DMS79 treated with DMSO at 0.1 percent for 48 hours (cell line): ENCODE measurements around the gene FHAD1.
"Not testable (repeated sequence)": the region's sequence is repeated elsewhere in the genome, so short reads cannot be mapped to it uniquely, and the experiment has no call there.

ENCODE experiments used
- DNase-seq: peaks from one replicate; lab custom pipeline; 2025; lab: John Stamatoyannopoulos, UW

The FHAD1 gene

DNA sequence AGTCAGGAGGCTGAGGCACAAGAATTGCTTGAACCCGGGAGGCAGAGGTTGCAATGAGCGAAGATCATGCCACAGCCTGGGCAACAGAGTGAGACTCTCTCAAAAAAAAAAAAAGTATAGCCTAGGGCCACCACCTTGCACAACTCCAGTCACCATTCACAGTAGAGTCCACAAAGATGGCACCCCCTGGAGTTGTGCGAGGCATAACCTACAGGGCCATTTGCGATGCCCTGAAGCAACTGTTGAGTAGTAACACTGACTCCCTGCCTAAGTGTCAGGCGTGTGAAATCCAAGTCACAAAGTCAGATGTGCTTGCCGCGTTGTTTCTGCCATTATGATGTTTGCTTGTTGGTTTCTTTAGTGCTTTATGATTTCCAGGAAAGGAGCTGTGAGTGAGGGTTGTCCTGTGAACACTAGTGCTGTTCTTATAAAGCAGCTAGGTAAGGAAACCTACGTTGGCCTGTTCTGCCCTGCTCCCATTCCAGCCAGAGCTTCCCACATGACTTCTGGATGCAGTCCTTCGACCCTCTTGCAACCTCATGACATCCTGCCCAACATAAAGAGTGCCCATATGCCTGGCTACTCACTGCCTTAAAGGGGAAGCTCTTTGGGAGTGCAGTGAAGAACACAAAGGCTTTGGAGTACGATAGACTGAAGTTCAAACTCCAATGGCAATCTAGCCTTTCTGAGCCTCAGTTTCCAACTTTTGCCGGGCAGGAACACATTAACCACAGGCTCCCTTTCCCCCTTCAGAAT lies 29.8 kb downstream of the FHAD1 start:
- DNase-seq = no peak

DNA sequence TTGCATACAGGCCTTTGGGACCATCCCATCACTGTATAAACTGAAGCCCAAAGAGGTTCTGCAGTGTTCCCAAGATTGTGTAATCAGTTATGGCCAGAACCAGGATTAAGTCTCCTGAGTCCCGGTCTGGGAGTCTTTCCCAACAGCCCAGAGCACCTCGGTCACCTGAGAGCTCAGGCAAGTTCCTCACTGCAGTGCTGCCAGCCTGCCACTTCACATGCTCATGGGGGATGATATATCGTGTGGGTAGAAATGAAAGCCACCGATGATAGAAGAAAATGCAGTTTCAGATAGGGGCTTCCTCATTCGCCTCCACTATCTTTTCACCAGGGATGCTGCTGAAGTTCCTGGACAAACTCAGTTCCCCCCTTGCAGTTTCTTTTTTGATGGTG lies 30.4 kb downstream of the FHAD1 start:
- DNase-seq = no peak

DNA sequence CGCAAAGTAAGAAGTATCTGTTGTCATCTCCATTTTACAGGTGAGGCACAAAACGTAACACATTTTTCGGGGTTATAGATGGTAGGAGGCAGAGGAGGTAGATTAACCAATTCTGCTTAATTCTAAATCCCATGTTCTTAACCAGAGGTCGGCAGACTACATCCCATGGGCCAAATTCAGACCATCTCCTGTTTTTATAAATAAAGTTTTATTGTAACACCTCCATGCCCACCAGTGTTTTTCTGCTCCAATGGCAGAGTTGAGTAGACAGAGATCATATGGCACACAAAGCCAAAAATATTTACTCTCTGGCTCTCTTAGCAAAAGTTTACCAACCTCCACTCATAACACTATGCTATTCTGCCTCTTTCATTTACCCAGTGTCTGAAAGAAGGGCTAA lies 30.9 kb downstream of the FHAD1 start:
- no peak for DNase-seq

DNA sequence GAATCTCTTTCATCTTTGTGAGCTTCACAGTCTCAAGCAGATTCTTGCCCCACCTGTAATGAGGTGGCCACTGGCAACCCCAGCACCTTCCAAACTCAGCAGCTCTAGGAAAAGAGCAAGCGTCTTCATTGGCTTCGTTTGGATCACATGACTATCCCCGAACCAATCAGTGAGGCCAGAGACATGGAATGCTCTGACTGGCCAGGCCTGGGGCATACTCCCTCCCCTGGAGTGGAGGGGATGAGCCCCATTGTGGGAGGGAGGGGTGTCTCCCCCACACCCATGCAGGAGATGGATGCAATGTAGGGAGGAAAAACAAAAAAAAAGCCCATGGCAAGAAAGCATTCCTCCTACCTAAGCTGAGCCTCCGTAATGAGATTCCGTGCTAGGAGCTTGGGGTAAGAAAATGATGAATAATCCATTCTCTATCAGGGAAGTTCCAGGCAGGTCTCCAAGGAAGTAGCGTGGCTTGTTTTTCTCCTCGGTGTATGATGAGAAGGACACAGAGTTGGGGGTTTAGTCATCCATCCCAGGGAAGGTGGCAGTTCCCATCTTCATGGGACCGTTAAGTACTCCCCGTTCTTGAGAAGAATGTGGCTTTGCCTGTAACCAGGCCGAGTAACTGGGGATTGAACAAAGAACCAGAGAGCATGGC lies 32.7 kb downstream of the FHAD1 start:
- DNase-seq = no peak

DNA sequence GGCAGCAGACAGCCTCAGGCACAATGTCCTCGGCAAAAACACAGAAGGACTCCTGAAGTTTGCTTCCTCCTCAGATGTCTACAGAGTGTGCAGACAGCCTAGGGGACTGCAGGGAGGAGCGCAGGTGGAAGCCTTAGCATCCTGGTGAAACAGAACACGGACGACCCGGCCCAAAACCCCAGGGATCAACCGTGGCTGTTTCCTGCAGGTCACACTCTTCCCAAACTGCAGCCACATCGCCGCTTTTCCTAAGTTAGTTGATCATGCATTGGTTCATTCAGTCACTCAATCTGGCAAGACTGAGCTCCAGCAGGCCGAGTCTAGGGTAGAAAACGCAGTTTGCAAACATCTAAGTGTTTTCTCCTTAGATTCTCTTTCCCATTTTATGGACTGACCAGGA lies 33.4 kb downstream of the FHAD1 start:
- DNase-seq = no peak

DNA sequence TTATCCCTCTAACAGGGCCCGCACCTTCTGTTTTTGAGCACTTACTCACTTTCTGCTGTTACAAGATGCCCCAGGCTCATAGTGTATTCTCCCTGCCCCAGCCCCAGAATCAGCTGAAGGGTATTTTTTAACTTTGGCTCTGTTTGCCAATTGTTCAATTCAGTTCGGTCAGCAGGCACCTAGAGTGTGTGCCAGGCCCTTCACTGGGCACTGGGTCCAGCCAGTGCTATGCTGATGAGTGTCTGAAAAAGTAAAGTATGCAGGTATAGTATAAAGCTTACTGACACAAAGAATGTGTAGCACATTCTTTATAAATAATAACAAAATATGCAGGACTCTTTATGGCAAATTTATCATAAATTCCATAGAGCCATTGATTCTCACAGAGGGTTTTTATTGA lies 35.0 kb downstream of the FHAD1 start:
- DNase-seq = no peak

DNA sequence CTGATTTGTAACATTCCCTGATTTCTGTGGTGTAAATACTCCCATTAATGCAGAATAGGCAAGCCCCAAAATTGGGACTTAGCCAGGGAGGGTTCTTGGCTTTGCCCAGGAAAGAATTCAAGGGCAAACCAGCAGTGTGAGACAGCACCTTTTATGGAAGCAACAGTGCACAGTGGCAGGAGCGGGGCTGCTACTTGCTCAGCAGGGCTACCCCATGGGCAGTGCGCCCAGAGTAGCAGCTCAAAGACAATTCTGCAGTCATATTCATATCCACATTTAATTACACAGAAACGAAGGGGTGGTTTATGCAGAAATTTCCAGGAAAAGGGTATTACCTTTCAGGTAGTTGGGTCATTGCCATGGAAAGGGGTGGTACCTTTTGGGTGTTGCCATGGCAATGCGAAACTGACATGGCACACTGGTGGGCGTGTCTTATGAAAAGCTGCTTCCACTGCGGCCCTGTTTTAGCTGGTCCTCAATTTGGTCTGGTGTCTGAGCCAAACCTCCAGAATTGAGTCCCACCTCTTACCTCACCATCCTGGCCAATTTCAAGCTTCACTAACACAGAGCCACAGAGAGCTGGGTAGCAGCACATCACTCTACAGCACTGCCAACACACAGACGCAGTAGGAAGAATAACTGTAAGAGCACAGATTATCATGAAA lies 35.9 kb downstream of the FHAD1 start:
- DNase-seq = no peak

DNA sequence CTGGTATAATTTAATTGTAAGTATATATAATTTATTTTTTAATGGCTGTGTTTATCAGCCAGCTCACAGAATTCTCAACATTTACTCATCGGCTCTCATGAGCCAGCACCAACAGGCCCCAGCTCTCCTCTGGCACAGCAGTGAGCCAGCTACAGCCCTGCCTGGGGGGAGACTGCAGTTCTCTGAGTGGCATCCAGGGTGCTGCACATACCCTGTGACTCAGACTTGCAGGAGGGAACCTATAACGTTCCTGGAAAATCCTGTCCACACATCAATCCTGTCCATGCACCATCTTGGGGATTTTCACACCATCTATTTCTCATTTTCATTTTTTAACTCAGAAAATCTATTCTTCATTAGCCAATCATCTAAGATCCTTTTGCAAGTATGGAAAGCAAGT lies 36.5 kb downstream of the FHAD1 start:
- no peak for DNase-seq

DNA sequence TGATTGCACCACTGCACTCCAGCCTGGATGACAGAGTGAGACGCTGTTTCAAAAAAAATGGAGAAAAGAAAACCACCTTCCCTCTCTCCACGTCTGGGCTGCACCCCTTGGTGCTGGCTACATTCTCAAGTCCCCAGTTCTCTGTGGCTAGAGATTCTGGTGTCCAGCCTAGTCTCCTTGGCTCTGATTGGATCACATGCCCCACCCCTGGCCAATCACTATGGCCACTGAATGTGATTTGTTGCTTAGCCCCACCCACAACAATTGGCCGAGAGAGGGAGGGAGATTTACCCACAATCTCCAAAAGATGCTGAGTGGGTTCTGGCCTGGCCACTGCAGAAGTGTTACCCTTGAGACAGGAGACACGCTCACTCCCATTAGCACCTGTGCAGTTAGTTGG lies 39.4 kb downstream of the FHAD1 start:
- DNase-seq = no peak

DNA sequence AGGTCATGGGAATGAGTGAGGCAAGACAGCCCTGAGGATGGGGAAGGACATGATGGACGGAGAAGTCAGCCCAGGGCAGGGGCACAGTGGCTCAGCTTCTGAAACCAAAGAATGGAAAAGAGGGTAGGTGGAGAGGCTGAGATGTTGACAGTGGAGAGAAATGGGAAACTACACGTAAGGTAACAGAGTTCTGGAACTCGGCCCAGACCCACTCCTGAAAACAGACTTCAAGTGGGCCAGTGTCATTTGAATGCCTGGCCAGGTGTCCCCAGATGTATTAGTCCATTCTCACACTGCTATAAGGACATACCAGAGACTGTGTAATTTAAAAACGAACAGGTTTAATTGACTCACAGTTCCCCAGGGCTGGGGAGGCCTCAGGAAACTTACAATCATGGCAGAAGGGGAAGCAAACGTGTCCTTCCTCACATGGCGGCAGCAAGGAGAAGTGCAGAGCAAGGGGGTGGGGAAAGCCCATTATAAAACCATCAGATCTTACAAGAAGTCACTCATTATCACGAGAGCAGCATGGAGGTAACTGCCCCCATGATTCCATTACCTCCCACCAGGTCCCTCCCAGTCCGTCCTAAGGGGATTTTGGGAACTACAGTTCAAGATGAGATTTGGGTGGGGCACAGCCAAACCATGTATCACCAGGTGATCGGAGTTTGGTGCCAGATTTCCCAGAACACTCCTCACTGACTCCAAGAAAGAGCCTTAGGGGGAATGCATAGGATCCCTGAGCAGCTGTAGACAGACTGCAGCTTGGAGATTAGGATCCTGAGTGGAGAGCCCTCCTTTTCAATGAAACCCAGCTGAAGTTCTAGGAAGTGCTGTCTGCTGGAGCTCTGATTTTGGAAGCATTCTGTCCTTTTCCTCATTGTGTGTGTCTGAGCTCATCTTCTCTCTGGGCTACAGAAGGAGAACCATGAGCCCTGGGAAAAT lies 40.3 kb downstream of the FHAD1 start:
- no peak for DNase-seq

DNA sequence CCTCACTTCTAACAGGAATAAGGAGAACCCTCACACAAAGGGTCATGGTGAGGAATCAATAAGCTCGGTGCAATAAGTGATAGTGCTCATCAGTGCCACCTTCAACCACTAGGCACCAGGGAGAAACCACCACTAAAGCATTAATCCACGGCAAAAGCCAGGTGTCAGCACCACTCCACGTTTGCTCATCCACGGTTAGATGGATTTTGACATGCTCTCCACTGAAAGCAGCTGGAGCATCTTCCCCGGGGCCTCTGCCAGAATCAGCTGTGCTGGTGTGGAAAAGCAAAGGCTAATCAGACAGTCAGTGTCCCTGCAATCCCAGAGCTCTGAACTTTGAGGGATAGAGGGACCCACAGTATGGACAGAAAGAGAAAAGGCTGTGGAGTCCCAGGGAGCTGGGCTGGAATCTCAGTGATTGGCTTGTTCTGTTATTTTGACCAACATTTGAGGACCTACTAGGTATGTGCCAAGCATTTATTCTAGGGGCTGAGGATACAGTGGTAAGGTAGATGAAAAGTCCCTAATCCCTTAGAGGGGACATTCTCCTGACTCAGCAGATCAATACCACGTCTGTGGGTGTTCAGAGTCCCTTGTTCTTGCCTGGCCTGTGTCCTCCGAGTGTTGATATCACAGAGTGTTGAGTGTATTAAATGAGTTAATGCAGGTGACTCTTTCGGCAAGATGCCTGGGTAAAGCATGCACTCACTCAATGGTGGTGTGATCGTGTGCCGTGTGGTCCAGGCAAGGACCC lies 41.3 kb downstream of the FHAD1 start:
- DNase-seq = no peak

DNA sequence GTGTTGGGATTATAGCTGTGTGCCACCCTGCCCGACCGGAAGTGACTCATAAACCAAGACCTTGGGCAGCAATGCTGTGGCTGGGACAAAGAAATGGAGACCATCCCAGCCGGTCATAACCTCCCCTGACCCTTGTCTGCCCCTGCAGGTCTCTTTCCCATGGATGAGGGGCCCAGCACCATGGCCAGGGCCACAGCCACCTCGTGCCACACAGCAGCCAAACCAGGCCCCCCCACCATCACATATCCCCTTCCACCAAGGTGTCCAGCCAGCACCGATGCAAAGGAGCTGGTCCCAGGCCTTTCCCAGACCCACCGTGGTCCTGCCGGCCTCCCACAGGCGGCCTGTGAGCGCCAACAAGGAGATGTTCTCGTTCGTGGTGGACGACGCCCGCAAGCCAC lies 42.2 kb downstream of the FHAD1 start:
- no peak for DNase-seq

DNA sequence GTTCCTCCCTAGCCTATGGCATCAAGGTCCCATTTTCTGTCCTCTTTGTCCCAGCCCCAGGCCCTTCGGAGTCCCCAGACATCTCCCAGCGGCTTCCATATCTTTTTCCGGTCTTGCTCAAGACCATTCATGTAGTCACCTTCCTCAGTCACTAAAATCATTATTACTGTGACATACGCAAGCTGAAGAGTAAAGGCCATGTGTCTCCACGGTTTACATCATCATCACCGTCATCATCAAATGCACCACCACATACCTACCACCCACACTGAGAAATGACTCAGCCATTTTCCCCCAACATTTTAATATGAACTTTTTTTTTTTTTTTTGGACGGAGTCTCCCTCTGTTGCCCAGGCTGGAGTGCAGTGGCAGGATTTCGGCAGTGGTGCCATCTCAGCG lies 43.4 kb downstream of the FHAD1 start:
- no peak for DNase-seq

DNA sequence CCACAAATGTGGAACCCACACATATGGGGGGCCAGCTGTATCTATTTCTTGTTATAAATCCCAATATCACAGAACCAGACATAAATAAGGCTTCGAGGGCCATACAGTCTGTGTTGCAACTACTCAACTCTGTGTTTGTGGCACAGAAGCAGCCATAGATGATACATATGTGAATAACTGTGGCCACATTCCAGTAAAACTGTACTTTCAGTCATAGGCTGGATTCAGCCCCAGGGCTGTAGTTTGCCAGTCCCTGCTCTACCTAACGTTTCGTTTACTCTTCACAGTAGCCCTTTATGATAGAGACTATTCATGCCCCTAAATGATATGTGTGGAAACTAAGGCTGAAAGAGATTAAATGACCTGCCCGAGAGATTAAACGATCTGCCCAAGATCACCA lies 48.7 kb downstream of the FHAD1 start:
- DNase-seq = no peak

DNA sequence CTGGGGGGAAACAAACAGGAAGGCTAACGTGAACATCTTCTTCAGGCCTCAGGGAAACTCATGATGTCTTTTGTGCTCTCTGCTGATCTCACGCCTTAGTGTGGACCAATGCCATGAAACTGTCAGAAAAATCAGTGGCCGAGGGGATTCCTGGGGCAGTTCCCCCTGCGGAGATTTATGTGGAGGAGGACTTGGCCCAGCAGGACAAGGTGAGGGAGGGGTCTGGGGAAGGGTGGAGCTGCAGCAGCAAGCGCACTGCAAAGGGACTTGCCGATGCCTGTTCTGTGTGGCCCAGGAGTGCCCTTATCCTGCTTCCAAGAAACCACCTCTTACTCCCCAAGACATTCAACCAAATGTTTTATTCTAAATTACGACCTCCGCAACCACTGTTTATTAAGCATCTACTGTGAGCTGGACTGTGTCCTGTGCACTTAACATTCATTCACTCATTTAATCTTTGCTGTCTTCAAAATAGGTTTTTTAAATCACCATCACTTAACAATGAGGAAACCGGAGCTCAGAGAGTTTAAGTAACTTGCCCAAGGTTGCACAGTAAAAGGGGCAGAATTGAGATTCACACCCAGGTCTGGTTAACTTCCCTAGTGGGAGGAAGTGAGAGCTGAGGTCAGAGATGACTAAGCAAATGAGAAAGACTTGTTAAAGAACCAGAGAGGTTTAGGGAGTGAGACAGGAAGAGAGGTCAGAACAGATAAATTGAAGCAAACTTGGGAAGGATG lies 49.7 kb downstream of the FHAD1 start:
- DNase-seq = no peak

DNA sequence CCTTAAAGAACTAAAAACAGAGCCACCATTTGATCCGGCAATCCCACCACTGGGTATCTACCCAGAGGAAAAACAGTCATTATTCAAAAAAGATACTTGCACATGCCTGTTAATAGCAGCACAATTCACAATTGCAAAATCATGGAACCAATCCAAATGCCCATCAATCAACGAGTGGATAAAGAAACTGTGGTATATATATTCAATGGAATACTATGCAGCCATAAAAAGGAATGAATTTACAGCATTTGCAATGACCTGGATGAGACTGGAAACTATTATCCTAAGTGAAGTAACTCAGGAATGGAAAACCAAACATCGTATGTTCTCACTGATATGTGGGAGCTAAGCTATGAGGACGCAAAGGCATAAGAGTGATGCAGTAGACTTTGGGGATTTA lies 51.0 kb downstream of the FHAD1 start:
- not testable (repeated sequence) for DNase-seq

DNA sequence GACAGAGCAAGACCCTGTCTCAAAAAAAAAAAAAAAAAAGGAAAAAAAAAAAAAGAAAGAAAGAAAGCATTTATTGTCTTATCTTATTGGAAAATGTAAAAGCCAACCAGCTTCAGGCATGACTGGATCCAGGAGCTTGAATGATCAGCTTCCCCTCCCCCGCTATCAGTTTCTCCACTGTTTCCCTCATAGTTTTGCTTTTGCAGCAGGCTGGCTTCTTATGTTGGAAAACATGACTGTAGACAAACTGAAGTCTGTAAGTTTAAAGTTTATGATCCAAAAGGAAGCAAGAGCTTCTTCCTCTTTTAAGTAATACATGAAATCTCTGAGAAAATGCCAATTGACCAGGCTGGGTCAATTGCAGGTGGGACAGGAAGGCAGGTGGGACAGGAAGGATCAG lies 52.2 kb downstream of the FHAD1 start:
- DNase-seq = no peak

DNA sequence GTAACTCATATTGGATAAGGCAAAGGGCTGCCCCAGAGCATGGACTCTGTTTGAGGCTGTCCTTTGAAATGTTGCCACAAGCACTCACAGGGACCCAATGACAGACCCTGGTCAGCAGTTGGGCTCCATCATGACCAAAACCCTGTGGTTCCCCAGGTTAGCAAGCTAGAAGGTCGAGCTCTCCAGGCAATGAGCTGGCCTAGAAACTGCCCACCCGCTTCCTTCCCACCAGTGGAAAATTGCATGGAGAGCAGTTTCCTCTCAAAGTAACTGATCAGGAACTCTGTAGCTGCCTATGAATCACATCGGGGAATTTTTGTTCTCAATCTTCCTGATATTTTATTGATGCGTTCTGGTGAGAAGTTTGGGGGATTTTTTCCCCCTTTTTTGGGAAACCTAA lies 52.8 kb downstream of the FHAD1 start:
- no peak for DNase-seq

DNA sequence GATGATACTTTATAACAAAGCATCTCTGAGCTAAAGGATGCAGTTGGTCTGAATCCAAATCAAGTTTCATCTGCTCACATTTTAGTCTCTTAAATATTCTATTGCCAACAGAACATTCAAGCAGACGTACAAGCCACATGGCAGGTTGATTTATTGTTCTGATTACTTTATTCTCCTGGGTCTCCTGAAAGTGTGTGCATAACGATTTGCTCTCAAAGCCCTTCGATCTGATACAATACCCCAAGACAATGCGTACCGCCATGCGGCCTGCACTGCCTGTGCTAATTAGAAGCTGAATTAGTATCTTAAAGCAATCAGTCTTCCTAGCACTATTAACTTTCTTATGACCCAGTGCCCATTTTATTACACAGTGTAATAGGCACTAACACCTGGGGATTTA lies 56.9 kb downstream of the FHAD1 start:
- DNase-seq = no peak

DNA sequence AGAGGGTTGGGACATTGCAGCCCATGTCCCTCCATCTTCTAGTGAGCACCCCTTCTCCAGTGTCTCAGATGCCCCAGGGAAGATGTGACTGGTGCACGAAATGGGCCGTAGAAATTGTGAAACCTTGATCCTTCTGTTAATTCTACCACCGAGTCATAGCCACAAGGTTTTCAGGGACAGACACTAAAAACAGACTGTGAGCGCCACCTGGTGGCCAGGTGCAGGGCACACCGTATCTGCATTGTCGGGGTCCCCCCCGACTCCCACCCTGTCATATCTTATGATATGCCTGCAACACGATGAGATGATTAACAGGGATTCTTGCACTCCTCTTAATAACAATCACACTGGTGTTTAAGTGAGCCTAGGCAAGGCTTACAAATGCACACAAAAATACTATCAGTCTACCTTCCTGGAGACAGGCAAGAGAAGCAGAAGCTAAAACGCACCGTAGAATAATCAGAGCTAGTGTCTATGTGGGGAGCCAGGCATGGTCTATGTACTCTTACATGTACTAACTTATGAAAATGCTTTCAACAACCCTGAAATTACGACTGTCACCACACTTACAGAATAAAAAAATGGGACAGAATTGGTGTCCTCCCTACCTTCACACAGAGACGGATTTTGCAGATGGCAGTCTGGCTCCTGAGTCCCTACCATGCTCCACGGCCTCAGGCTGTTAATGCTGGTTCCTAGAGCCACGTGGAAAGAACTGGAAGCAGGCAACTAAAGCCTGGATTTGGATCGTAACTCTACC lies 57.9 kb downstream of the FHAD1 start:
- no peak for DNase-seq
